Stimulated activated CD8-positive, alpha-beta memory T cell treated with anti-CD3 and anti-CD28 coated beads, Interleukin-7, amount 100 ng/mL, for 48 hours (primary cell): ENCODE results near the gene CEP164.
"Not testable (repeated sequence)": the region's sequence is repeated elsewhere in the genome, so short reads cannot be mapped to it uniquely, and the experiment has no call there.

Experiments used
- DNase-seq, 2 donors: peaks; one replicate each; pipeline ENCODE4 v3.0.0-alpha.2; 2020; ENCODE audit warnings: low read depth in 1 of 2; ENCODE audit errors: extremely low read depth in 1 of 2

Gene CEP164

DNA sequence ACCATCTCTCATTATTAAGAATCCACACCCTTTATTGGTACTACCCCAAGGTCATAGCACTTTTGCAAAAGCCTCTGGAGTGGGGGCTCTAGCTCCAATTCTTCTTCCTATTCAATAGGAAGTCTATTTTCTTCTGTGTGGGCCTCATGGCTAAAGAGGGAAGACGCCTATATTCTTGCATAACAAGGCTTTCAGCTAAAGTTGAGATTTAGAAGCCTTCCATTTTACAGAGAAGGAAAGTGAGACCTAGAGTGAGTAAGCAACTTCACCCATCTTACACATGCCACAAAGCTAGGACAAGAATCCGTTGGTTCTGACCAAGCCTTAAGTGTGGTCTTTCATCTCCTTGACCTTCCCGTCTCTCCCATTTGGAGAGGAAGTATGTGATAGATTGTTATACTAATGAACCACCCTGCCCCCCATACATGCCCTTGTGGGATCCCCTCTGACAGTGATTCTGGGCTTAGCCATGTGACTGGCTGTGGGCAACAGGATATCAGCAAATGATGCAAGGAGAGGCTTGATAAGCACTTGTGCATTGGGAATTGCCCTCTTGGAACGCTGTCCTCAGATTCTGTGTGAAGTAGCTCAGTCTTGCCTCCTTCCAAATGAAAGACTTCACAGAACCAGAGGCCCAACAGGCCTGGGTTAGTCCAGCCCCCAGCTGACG, 23.9 kb upstream of the CEP164 start:
- DNase-seq = no peak

DNA sequence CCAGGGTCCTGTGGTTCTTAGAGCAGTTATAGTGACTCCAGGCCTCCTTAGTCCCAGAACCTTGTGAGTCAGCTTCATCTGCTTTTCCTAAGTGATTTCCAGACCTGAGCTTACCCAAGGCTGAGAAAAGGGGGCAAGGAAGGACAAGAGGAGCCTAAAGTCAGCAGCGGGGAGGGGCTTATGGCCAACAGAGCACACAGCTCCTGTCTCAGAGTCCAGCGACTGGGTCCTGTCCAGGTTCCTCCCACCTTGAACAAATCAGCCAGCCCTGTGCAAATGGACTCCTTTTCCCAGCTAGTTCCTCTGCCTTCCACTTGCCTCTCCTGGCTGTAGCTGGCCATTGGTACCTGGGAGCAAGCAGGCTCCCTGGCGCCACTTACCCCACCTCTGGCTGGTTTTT, 22.5 kb upstream of the CEP164 start:
- no peak for DNase-seq

DNA sequence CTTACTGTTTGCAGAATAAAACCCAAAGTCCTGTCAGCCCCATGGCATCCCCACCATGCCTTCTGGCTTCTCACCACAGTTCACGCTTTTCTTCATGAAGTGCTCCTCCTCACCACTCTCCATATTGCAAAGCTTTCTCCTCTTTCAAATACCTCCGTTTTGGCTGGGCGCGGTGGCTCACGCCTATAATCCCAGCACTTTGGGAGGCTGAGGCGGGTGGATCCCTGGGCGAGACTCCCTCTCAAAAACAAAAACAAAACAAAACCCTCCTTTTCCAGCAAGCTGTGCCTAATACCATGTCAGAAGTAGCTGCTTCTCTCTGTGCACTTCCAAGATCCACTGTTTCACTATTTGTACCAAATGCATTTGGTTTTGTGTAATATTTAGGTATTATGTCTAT, 18.3 kb upstream of the CEP164 start:
- no peak for DNase-seq

DNA sequence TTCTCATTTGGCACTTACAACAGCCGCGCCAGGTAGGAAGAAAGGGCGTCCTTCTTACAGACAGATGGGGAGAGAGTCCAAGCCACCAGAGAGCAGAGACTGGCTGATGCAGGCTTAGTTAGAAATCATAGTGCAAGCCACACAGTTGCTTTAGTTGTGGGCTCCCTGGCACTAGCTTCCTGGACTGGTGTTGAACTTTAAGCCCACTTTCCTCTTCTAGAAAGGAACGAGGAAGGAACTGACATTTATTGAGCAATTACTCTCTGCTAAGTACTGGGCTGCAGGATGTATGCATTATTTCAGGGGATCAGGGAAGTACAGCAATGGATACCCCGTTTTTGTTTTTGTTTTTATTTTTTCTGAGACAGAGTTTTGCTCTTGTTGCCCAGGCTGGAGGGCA, 14.6 kb upstream of the CEP164 start:
- no peak for DNase-seq

DNA sequence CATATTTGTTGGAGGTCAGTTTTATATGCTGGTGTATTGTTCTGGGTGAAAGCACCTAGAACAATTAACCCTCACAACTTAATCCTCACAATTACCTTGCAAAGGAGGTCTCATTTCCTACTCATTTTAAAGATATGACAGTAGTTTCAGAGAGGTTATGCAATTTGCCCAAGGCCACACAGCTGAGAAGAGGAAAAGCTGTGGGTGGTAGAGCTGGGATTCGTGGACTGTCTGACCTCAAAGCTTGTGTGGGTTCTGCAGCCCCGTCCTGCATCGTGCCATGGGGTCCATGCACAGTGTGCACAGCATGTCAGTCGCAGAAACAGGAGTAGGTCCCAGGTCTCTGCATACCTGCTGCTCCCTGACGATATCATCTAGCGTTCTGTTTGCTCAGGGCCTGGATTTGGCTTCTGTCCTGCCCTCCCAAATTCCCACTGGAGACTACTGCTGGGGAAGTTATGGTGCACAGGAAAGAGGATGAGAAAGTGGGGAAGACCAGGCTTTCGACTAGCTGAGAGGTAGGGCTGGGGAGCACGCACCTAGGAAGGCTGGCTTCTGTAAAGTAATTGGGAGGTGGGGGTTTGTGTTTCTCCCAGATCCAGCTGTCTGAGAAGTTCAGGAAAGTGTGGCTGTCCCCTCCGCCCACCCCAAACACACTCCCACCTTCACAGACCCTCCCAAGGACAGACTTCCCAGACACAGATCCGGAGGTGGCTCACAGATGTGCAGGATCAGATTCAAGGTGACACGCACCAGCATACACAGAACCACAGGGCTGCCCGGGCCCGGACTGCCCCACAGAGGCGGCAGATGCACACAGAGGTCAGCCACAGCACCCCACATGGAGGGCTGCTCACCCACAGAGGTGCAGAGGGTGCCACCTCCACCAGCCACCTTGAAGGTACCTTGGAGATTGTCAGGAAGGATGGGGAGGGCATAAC, 13.6 kb upstream of the CEP164 start:
- DNase-seq = no peak

DNA sequence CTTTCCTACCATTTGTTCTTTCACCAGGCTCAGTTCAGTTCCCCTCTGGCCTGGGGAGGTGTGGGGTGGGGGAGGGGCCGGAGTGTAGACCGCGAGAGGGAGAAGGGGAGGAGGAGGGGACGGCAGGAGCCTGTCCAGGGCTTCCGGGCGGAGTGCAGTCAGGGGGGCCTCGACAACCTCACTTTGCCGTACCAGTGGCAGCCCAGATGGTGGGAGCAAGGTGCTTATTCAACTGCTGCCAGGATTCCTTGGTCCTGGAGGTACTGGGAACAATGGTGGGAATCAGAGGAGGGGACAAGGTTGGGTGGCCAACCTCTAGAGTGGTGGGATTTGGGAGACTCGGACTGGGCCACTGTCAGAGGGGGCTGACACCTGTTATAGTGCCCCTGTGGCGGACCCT, 12.8 kb upstream of the CEP164 start:
- no peak for DNase-seq

DNA sequence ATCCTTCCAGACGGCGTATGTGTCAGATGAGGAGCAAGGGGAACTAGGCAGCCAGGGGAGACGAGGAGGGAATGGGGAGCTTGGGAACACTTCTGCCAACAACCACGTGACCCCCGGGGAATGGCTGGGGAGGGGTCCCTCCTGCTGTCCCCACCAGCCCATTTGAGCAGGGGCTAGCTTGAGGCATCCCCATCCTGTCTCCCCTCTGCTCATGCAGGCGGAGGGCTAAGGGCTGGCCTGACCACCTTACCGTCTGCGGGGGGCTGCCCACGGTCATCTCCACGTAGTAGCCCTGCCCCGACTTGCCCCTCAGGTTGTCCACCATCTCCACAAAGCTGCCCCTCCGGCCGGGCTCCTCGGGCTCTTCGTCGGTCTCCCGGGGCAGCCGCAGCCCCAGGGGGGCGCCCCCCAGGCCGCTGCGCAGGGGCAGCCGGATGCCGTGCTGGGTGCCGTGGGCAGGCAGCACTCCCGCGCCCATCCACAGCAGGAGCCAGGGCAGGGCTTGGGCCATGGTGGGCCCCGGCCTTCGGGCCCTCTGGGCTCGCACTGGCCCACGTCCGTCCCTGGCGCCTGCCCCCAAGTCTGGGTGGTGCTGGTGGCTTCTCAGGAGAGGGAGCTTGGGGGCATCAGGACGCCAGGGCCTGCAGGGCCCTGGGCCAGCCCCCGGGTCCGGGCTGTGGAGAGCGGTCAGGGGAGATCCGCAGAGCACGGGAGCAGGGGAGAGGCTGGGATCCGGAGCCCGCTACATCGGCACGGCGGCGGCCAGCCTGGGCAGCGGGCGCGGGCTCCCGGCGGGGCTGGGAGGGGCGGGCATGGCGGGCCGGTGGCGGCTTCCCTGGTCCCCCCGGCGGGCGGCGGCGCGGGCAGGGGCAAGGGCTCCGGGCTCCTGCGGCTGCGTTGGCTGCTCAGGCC, 12.1 kb upstream of the CEP164 start:
- DNase-seq = no peak

DNA sequence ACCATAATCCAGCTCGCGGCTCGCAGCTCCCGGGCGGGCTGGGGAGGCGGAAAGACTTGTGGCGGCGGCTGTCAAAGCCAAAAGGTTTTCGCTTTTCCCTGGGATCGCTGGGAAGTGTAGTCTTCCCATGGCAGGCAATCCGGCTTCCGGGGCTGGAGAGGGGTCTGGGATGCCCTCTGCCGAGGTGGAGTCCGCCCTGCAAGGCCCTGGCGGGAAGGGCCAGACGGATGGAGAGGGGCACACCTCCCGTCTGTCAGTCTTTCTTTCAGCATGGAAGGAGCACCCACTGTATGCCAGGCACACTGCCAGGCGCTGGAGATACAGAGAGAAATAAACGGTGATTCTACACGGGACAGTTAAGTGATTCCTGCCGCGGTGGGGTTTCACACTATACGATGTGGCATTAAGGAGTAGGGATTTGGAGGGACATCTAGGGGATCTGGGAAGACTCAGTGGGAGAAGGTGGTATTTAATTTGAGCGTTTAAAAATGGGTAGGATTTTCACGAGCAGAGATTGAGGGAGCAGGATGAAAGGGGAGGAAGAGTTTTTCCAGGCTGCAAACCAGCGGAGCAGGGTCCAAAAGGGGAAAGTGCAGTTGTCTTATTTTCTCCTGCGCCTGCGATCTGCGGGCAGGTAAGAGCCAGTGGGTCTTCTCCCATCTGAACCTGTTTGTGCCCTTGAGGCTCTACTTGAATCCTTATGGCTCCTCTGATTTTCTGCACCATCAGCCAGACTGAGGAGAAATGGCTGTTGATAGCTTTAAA, 11.3 kb upstream of the CEP164 start, which contains the start of gene BACE1:
Gene BACE1, minus strand, starts transcription at position 60 of the 765 bp plus-strand sequence. CDS start 461 bp downstream, outside the sequence.
- DNase-seq = no peak

DNA sequence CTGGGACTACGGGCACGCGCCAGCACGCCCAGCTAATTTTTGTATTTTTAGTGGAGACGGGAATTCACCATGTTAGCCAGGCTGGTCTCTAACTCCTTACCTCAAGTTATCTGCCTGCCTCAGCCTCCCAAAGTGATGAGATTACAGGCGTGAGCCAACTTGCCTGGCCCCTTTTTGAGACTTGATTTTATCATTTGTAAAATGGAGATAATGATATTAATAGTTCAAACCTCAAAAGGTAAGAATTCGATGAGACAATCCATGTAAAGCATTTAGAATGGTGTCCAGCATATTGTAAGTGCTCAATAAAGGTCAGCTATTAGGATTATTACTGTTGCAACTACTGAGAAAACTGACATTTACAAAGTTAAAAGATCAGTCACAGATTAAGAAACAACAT, 8.9 kb upstream of the CEP164 start:
- no peak for DNase-seq

DNA sequence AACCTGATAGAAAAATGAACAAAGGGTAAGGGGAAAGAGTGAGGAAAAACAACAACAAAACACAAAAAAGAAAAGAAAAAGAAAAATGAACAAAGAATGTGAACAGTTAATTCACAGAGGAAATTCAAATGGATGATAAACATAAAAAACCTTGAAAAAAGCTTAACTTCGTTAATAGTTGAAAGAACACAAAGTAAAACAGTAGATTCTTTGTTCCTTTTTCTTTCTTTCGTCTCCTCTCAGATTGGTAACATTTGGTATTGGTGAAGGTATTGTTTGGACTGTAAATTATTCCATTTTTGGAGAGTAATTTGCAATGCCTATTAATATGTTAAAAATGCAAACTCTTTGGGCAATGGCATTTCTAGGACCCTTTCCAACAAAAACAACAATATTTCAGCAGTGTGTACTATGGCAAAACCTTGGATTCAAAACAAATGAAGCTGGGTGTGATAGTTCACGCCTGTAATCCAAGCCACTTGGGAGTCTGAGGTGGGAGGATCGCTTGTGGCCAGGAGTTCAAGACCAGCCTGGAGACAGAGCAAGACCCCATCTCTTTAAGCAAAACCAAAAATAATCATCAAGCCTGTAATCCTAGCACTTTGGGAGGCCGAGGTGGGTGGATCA, 8.3 kb upstream of the CEP164 start:
- no peak for DNase-seq

DNA sequence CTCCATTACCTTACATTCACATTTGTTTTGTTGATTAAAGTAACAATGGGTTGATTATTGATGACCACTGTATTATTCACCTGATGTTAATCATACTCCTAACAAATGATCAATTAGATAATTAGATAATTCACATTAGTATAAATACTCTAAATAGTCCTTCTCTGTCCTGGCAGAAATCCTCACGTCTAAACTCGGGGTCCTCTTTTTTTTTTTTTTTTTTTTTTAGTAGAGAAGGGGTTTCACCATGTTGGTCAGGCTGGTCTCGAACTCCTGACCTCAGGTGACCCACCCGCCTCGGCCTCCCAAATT, 443 bp upstream of the CEP164 start:
- not testable (repeated sequence) for DNase-seq

DNA sequence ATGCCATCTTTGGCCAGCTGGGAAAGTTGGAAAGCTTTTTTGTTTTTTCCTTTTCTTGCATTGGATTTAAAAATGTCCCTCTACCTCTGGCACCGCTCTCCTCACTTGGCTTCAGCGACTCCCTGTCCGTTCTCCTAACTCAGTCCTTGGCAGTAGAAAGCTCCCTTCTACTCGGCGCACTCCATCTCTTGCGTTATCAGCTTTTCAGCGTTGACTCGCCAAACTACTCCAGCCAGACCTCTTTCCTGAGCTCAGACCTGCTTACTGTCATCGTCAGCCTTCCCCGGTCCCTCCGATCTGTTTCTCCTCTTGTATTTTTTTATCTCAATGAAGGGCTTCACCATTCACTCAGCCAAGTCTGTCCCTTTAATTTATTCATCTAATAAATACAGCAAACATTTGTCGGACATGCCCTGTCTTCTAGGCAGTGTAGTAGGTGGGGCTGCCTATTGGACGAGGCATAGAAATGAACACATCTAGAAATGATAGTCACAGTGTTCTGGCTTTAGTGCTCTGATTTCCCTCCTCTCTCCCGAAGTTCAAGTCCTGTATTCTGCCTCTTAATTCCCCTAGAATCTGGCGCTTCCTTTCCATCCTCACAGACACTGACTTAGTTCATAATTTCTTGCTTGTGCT, 839 bp downstream of the CEP164 start:
- DNase-seq = no peak

DNA sequence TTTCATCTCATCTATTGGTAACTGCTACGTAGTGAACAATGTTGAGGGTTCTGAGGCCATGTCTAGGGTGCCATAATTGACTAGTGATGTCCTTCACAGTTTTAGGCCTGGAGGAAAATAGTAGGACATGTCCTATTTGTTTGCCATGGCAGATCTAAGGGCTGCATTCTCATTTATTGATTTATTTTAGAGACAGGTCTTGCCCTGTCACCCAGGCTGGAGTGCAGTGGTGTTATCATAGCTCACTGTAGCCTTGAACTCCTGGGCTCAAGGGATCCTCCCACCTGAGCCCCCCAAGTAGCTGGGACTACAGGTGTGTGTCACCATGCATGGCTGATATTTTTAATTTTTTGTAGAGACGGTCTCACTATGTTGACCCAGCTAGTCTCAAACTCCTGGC, 5.2 kb downstream of the CEP164 start:
- DNase-seq = no peak

DNA sequence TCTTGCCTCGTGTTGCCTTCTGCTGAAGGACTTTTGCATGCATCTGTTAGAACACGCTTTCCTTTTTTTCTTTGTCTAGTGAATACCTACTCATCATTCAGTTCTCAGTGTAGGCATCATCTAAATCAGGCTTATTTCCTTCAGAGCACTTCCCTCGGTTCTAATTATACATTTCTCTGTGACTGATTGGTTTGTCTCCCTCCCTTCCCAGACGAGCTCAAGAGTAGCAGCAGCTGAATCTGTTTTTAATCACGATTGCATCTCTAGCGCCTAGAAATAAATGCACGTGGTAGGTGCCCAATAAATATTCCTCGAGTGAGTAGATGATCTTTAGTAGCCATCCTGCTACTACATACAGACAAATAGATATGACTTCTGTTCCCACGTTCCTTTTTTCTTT, 6.3 kb downstream of the CEP164 start:
- no peak for DNase-seq

DNA sequence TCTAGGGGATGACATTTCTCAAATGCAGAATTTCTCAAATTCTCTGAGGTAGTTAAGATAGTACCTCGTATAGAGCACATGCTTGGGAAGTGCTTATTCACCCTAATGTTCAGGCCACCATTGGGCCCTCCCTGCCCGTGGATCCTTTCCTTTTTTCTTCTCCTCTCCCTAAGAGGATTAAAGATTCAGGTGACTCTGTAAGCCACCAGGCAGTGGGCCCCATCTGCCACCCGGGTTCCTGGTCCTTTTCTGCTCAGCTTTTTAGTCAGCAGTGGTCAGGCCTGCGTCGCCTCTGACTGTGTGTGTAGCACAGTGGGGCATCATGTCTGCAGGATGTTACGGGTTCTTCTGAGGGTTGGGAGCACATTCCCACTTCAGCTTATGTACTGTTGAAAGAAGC, 7.2 kb downstream of the CEP164 start:
- DNase-seq = no peak

DNA sequence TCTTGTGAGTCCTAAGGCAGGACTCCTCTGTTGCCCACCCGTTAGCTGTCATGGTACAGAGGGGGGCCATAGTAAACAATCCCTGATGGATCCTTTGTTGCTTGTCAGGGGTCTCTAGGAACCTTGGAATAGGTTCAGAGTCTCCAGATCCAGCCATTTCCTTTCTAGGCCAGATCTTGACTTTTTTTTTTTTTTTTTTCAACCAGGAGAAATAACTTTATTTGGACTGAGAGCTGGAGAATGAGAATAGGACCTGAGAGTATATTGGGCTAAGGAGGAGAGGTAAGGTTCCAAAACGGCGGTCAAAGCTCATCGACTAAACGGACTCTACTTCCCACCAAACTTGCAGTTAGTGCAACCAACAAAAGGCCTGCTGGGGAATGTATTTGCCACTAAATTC, 7.7 kb downstream of the CEP164 start:
- DNase-seq = no peak

DNA sequence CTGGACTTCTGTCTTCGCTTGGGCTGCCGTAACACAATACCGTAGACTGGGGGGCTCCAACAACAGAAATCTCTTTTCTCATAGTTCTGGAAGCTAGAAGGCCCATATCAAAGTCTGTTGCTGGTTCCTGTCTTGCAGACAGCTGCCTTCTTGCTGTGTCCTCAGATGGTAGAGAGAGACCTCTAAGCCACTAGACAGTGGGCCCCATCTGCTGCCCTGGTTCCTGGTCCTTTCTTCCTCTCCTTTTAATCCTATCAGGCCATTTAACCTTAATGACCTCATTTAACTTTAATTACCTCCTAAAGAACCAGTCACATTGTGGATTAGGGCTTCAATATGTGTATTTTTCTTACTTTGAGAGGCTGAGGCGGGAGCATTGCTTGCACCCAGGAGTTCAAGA, 9.4 kb downstream of the CEP164 start:
- DNase-seq = no peak

DNA sequence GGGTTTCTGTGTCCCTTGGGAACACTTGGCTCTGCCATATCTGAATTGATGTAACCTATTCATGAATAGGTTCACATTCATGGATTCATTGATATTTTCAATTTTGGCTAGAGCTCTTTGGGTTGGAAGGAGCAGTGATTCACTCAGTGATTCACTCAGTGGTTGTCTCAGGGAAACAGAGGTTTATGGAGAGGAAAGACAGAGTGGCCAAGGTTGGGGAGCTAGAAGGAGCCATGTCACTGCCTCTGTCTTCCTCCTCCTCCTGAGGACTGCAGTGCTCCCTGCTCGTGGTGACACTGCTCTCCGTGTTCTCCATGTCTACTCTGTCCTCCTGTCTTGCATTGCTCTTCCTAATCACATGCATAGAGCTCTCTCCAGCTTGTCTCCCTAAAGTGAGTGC, 17.4 kb downstream of the CEP164 start:
- no peak for DNase-seq

DNA sequence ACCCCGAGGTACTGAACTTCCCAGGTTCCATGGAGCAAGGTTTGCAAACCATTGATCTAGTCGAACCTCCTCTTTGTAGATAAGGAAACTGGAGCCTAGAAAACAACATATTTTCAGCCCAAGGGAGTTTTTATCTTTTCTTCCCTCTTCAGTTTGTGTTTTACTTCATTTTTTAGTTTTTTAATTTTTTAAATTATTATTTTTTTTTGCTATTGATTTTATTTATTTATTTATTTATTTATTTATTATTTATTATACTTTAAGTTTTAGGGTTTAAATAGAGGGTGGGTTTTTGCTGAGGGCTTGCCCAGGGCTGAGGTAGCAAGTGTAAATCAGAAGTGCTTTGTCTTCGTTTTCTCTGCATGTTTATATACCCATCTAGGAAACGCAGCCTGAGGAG, 26.9 kb downstream of the CEP164 start:
- DNase-seq = no peak
